NCI-H526 (cell line): ENCODE data around the gene ZNF536.
"Not testable (repeated sequence)": the region's sequence is repeated elsewhere in the genome, so short reads cannot be mapped to it uniquely, and the experiment has no call there.

Source experiments
- DNase-seq, 2 experiments: peaks; one replicate each; lab custom pipeline; 2025; lab: John Stamatoyannopoulos, UW

Gene ZNF536

DNA sequence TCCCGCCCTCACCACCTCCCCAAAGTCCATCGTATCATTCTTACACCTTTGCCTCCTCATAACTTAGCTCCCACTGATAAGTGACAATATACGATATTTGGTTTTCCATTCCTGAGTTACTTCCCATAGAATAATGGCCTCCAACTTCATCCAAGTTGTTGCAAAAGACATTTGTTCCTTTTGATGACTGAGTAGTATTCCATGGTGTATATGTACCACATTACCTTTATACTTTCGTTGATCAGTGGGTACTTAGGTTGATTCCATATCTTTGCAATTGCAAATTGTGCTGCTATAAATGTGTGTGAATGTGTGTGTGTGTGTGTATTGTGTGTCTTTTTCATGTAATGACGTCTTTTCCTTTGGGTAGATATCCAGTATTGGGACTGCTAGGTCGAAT, 109.6 kb downstream of the ZNF536 start:
- no peak for DNase-seq

DNA sequence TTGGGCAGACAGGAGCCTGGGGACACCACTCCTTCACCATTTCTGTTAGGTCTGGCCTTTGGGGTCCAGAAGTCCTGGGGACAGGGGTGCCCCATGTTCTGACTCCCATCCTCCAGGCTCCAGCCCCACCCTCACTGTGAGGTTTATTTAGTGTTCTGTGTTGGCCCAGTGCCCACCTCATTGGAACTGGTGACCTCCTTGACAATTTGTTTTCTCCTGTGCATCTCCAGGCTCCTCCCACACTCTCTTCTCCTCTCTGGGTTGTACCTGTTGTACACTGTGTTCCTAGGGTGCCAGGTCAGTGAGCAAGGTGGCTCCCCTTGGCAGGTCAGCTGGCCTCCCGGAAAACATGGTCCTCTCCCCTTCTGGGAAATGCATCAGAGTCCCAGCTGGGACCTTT, 110.8 kb downstream of the ZNF536 start:
- no peak for DNase-seq

DNA sequence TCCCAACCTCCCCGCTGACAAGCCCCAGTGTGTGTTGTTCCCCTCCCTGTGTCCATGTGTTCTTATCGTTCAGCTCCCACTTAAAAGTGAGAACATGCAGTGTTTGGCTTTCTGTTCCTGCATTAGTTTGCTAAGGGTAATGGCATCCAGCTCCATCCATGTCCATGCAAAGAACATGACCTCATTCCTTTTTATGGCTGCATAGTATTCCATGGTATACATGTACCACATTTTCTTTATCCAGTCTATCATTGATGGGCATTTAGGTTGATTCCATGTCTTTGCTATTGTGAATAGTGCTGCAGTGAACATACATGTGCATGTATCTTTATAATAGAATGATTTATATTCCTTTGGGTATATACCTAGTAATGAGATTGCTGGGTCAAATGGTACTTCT, 114.1 kb downstream of the ZNF536 start:
- not testable (repeated sequence) for DNase-seq

DNA sequence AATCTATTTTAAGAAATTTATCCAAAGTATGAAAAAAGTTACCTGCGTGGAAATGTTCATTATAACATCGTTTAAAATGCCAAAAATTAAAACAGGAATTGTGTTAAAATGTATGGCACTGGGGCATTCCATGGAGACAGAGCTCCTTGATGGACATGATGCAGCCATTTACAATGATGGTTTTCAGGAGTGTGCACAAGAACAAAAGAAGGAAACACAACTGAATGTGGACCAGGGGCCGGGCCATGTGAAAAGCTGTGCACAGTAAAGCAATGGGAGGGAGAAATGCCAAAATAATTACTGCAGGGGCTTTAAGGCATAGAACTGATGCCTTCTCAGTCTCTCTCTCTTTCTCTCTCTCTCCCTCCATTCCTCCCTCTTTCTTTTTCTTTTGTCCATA, 115.0 kb downstream of the ZNF536 start:
- no peak for DNase-seq

DNA sequence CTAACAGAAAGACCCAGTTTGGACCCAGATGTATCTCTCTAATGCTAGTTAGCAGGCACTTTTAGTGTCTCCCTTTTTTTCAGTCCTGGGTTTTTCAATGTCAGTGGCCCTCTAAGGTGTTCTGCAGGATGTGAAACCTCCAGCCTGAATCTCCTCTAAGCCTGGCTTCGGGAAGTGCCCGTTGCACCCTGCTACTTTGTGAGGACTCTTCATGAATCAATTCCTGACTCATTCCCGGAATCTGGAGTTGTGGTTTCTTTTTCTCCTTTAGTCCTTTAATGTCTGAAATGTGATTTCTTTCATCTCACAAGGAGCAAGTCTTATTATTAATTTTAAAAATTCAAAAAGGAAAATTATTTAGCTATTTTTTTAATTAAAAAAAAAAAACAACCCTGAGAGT, 116.0 kb downstream of the ZNF536 start:
- DNase-seq: no peak

DNA sequence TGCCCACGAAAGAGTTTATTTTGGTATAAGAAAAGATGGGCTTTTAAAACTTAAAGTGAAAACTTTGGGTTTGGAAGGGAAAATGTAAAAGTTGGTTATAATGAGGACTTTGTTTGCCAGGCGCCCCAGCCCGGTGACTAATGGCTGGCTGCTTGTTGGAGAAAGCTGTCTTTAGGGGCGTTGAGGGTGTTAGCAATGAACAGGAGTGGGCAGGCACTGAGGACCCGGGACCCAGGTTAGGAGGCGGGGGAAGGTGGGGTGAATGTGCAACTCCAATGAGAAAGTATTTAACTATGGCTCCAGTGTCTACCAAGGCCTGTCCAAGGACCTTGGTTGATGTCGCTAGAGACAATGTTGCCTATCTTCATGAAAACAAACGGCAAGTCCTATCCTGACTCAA, 118.6 kb downstream of the ZNF536 start:
- DNase-seq: no peak

DNA sequence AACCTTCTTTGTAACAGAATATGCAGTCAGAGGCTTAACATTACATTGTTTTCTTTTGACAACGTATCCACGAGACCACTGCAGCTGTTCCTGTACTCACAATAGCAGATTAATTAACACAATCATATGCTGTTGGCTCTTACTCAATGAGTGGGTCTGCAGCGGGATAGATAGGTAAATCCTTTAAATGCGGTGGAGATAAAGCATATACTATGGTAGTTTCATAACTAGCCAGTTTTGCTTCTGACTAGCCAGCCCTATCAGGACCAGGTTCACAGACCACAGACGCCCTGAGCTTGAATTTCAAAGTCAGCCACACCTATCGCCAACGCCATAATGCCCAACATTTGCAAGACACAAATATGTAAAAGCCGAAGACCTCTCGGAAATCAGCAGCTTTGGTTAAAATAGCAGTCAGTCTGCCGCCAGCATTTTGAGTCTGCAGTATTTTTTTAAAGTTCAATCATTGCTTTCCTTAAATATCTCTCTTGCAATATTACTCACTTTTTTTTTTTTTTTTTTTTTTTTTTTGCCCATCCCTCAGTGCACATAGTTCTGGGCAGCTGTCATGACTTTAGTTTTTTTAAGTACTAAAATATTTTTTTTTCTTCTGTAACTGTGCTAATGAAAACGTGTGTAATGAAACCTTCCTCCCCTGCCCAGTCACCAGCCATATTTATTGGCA, 120.5 kb downstream of the ZNF536 start:
- peak in 1 of 2 experiments; percentile 27 for DNase-seq

DNA sequence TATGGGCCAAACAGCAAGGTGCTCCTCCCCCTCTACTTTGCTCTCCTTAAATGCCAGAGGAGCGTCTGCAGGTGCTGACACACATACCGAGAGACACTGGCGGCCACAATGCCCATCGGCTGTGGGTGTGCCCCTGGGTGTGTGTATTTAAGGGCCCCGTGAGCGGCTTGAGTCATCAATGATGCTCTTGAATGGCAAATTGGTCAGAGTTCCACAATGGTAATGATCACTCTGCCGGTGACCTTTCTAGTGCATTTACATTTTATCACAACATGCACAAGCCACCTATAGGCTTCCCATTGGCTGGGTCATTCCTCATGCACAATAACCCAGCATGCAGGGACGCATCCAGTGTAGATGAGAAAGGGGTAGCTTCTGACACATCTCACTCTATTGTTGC, 124.8 kb downstream of the ZNF536 start:
- no peak for DNase-seq

DNA sequence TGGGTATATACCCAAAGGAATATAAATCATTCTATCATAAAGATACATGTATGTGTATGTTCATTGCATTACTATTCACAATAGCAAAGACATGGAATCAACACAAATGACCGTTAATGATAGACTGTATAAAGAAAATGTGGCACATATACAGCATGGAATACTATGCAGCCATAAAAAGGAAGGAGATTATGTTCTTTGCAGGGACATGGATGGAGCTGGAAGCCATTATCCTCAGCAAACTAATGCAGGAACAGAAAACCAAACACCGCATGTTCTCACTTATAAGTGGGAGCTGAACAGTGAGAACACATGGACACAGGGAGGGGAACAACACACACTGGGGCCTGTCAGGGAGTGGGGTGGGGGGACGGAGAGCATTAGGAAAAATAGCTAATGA, 125.9 kb downstream of the ZNF536 start:
- DNase-seq: not testable (repeated sequence)

DNA sequence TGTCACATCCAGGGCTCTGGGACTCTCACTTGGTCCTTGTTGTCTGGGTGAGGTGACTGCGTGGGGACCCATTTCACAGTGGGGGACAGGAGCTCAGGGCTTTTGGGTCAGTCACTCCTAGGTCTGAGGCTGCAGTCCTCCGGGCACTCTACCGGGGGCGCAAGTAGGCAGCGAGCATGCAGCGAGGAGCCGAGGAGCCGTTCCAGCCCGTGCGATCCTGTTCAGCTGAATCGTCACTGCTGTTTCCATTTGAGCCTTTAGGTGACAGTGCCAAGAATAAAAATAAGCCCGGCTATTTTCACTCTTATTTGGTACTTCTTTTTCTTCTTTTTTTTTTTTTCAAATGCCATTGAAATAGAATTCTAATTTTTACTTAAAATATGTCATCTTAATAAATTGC, 126.5 kb downstream of the ZNF536 start:
- no peak for DNase-seq

DNA sequence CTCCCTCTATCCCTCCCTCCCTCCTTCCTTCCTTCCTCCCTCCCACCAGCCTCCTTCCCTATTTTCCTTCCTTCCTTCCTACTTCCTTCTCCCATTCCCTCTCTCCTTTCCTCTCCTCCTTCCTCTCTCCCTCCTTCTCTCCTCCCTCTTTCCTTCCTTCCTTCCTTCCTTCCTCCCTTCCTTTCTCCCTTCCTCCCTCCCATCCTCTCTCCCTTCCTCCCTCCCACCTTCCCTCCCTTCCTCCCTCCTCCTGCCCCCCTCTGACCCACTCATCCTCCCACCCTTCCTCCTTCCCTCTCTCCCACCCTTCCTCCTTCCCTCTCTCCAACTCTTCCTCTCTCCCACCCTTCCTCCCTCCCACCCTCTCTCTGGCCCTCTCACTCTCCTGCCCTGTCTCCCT, 132.1 kb downstream of the ZNF536 start:
- DNase-seq: no peak

DNA sequence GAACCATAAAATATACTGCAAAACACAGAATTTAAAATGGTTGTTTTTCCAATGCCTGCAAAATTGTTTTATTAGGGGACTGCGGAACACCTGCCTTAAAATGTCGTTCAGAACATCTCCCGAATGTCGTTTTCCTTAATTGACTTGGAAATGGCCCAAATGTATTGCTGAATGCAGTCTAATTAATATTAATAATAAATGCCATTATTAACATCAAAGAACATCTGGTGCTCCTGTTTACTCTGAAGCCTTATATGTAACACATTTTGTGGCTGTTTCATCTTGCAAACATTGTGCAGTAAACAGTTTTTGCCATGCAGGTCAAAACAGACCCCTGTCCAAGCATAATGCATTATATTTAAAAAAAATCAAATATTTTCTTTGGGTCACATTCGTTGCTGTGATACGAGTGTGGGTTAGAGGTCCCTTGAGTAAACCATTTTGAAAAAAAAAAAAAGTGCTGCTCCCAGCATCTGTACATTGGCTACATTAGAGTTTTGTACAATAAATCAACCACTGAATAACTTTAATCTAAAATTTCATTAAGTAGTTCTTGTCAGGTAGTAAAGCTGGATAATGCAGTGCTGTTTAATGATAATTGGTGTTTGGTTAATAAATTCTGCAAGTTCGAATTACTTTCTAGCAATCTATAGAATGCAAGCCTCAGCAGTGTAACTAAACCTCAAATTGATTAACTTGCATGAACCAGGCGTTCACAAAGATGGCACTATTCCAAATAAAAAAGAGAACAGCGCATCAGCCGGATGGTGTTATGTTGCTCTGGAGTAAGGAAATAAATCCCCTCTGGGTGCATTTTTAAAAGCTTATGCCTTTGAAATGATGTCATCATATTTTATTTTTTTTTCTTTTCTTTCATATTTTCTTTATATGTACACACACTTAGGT, 140.2 kb downstream of the ZNF536 start:
- DNase-seq: peak; percentile 56 to 65

DNA sequence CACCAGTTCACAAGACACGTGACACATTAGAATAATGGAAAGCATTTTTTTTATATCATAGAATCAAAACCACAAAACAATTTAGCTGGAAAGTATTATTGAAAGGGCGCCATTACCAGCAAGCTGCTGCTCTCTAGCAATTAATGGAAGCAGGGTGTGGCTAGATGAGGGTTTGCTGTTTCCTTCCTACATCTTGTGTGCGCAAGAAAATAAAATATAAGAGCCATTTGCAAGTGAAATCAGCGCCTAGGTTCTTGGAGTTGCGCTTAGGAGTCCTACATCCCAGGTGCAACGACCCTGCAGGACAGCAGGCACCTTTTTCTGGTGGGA, 140.9 kb downstream of the ZNF536 start:
- DNase-seq: peak; percentile 74 to 83

DNA sequence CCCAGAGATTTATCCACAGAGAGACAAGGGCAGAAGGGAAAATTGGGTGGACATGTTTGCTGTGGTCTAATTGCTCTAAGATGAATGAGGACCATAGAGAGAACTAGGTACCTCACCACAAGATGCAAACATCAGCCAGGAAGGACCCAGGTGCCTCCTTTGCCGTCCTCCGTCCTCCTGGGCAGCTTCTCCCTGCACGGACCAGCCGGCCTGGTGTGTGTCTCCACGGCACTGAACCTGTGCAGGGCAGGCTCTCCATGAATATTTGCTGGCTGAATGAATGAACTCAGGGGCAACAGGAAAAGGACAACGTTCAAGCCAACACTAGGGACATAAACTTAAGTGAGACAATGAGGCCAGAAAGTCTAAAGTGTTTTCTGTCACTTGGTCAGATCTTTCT, 143.9 kb downstream of the ZNF536 start:
- DNase-seq: no peak

DNA sequence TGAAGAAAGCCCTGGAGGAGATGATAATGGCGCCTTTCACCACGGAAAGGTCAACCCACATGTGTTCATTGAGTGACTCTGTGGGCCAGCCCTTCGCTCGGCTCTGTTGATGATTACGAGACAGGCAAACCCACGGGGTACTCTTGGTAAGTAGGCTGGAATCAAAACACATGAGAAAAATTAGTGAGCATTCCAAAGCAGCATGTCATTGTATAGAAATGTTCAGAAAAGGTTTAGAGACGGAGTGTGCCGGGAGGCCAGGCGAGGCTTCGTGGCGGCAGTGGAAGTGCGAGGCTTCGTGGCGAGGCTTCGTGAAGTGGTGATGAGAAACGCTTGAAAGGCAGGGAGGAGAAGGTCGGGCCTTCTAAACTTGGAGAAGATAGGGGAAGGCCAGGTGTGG, 144.3 kb downstream of the ZNF536 start:
- DNase-seq: no peak

DNA sequence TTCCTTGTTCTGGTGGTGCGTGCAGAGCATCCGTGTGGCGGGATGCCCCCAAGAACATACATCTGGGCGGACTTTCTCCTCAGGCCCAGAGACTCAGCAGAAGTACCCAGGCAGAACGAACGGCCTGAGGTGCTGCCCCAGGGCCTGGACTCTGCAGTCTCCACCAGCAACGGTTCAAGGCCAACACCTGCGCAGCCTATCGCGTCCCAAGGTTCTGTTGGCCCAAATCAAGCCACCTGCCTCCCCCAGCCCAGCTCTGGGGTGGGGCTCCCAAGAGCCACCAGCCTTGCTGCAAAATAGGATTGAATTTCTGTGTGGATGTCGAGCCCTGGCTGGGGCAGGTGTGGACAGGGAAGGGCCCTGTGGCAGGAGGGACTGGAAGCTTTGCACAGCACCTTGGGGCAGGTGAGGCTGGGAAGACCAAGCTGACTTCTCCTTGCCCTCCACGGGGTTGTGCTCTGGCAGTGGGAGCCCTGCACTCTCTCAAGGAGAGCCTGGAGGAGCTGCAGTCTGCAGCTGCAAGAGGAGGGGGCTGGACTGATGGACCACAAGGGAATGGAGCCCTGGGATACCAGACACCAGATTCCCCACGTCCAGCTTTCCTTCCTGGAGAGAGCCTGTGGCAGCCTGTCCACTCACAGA, 146.9 kb downstream of the ZNF536 start:
- no peak for DNase-seq

DNA sequence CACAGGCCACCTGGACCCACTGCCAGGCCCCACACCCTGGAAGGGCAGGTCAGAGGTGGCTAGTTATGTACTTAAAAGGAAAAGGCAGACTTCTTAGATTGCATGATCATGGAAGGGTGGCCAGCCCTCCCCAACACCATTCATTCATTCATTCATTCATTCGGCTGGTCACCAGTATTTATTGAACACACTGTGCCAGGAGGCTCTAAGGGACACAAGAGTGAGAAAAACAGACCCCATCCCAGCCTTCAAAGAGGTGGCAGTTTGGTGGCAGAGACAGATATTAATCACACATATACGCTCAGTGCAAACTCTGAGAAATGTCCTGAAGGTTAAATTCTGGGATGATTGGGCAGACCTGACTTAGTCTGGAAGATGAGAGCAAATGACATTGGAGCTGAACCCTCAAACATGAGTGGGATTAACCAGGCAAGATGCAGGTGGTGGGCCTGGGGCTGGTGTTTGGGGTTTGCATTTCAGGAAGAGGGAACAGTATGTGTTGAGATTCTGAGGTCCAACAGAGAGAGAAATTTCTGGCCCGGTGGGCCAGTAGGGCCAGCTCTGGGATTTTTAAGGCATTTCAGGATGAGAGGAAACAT, 147.5 kb downstream of the ZNF536 start:
- DNase-seq: no peak

DNA sequence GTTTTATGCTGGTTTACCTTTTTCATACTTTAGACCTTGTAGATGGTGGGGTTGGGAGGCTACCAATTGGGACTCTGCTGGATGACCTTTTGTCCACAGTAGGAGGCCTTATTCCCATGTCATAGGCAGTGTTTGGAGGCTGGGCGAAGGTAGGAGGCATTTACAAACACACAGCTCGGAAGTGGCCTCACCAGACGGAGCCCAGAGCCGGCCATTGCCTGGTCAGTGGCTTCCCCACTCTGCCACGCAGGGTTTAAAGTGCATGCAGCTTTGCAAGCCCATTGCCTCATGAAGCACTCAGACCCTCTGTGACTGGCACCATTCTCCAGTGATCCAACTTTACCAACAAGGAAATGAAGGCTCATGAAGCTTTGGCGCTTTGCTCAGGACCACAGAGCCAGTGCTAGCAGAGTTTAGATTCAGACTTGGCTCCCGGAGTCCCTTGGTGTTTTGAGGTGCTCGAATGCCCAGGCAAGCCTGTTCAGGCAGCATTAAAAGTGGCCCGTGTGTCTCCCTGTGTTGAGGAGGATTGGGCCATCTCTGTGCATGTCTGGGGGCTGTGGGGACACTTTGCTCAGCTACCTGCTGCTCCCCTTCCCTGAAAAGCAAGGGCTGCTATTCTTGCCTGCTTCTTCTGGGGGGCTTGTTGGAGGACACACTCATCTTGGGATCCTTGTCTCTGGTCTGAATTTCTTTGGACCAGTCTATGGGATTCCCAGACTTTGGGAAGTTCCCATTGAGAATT, 148.7 kb downstream of the ZNF536 start:
- no peak for DNase-seq

DNA sequence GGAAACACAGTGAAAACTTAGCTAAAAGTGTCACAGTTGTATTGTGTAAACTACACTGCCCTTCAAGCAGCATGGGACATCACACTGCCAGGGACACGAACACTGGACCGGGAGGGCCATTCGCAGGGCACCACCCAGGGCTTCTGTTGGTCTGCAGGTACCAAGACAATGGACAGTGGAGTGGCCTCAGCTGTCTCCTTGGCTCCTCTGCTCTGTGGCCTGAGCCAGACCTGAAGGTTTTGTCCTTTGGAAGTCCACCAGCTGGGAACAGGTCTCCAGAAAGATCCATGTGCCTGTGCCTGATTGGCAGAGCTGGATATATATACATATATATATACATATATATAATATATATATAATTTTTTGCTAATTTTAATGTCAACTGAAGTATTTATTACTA, 149.8 kb downstream of the ZNF536 start:
- DNase-seq: no peak

DNA sequence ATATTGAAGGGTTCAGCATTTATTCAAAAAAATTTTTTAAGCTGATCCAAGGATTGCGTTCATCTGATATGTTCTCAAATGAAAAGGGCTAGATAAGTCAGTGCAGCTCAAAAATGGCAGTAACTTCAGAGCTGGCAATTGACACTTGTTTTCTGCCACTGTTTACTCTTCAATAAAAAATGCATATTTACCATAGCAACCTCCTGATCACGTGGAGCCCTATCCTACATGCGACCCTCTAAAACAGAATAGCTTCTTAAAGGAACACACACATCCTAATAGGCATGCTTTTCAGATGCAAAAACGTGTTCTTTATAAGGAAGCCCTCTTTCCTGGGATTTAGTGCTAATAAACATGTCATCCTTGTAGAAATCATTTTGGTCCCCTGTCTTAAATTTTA, 150.2 kb downstream of the ZNF536 start:
- DNase-seq: no peak

DNA sequence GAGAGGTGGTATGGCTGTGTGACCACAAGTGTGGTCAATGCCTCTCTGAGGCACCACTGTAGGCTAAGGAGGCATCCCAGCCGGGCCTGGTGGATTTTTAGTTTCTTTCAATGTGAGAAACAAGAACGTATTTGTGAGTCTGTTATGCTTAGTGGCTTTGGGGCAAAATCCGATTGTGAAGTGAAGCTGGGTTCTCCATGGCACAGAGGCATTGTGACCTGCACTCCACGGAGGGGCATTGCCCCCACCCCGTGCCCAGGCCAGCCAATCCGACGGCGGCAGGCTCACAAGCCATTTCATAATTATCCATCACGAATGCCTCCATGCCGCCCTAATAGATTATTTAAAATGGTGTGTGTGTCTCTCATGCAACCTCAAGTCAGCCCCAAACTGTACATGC, 151.6 kb downstream of the ZNF536 start:
- no peak for DNase-seq

DNA sequence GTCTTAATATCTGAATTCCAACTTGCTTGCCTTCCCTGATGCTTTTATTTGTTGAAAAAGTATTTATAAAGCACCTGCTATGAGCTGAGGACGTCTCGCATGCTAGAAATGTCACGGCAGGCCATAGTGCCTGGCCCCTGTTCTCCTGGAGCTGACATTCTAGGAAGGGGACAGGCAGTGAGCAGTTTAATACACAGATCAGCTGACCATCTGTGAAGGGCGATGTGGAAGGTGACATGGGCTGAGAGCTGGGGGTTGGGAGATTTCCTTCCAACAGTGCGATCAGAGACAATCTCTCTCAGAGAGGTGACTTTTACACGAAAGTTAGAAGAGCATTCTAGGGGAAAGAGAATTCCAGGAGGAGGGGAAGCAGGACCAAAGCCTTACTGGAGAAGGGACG, 153.2 kb downstream of the ZNF536 start:
- DNase-seq: no peak
